ENCODE data around the gene HS3ST4.
"Not testable (repeated sequence)": the region's sequence is repeated elsewhere in the genome, so short reads cannot be mapped to it uniquely, and the experiment has no call there.

Gene HS3ST4

DNA sequence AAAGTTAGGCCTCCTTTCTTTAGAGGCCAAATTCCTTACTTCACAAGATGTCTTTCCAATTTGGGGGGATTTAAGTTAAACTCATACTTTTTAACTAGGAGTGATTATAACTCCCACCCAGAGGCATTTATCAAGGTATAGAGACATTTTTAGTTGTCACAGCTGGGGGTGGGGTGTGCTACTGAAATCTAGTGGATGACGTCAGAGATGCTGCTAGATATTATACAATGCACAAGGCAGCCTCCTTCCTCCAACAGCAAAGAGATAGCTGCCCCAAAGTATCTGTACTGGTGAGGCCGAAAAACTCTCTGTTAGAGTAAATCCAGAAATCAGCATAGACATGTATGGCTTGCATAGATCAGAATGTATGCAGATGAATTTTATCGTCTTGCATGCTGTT is 324.0 kb downstream of the HS3ST4 start:
- DNase-seq: no peak

- no peak for DNase-seq
Observed at GRCh38 chr16:26016989-26017388, 325.2 kb downstream of the HS3ST4 start.

- no peak for DNase-seq
Observed at GRCh38 chr16:26019381-26020242, 327.9 kb downstream of the HS3ST4 start.

GRCh38 chr16:26026709-26027450 is 335.1 kb downstream of the HS3ST4 start:
- DNase-seq: no peak

- DNase-seq: no peak
Observed at GRCh38 chr16:26031286-26031685, 339.5 kb downstream of the HS3ST4 start.

DNA sequence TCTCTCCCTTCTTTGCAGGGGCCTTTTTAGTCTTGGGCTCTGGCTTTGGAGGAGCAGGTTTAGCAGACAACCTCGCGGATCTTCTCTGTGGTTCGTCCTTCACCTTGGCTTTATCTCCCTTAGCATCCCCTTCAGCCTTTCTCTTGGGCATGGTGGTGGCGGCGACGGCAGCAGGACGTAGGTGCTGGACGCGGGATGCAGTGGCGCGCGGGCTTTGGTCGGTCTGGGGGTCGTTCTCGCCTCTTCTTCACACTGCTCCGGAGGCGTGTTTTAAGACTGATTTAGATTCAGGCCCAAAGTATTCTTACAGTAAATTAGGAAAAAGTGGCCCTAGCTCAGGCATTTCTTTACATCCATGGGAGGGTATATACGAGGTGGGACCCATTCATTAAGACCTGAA is 340.9 kb downstream of the HS3ST4 start:
- not testable (repeated sequence) for DNase-seq

DNA sequence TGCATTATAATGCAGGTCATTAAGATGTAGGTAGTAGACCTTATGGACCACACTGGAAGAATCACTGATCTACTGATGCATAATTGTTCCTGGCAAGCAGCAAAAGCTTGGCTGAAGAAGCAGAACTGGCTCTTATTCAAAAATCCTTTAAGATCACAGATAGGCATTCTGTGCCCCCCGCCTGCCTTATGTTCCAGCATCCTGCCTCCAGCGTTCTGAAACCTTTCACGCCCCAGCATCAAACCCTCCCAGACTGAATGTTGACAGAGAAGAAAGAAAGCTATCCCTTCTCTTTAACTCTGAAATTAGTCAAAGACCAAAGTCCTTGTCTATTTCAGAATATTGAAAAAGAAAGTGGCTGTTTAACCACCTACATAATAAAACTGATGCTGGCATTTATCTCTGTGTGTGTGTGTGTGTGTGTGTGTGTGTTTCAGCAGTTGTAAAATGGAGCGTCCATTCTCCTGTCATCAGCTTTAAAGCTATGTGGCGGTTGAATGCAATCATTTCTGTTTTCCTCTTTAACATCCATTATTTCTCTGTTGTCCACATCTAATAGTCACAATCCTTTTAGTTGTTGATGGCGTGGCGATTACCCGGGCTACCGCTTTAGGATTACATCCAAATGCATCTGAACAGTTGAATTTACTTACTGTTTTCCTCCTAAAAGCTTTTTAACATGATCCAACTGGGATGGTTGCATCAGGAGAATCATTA is 350.4 kb downstream of the HS3ST4 start:
- DNase-seq: no peak

- no peak for DNase-seq
Observed at GRCh38 chr16:26050472-26050871, 358.7 kb downstream of the HS3ST4 start.

GRCh38 chr16:26051063-26051462 is 359.3 kb downstream of the HS3ST4 start:
- DNase-seq: no peak

- DNase-seq: no peak
Observed at GRCh38 chr16:26053889-26054288, 362.1 kb downstream of the HS3ST4 start.

DNA sequence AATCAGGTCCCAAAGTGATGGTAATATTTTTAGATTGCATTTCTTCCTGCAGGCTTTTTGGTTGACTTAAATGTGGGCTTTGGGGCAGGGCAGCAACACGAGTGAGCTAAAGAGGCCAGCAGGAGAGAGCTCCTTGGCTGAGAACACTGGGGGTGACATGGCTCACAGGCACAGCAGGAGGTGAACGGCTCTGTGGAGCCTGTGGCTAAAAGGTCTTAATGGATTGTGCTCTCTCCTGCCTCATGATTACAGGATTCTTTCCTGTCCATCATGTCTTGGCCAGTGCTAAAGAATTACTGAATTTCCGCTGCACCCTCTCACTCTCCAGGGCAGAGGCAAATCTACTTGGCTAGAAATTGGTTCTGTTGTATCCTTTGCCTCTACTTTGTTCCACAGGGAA is 366.6 kb downstream of the HS3ST4 start:
- DNase-seq: no peak

GRCh38 chr16:26070302-26071100 is 378.7 kb downstream of the HS3ST4 start:
- DNase-seq: no peak

DNA sequence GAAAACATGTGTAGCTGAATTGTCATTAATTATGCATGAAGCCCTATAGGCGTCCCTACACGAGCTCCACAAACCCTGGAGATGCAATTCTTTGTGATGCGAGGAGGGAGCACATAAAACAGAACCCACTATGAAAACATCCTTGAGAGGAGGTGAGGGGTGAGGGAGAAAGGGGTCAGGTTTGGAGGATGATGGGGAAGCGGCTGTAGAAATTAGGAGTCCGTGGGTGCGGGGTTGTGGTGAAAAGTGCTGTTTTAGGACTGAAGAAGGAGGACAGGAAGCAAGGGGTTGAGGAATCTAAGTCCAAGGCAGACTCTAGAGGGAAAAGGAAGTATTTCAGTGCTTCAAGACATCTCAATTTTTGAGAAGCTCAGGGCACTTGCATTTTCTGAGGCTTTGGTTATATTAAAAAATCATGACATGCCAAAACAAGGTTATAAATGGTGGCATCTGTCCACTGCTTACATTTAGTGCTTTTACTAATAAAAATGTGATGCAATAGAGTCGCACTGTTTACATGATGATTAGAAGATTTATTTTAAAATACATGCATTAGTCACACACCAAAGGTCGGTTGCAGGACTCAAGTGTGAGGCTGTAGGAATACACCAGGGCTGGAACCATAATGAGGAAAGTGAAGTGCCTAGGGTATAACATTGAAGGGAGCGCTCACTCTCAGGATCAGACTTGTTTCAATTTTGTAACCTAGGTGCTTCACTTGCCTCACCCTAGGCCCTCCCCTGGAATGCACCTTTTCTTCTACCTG is 379.5 kb downstream of the HS3ST4 start:
- DNase-seq: no peak

DNA sequence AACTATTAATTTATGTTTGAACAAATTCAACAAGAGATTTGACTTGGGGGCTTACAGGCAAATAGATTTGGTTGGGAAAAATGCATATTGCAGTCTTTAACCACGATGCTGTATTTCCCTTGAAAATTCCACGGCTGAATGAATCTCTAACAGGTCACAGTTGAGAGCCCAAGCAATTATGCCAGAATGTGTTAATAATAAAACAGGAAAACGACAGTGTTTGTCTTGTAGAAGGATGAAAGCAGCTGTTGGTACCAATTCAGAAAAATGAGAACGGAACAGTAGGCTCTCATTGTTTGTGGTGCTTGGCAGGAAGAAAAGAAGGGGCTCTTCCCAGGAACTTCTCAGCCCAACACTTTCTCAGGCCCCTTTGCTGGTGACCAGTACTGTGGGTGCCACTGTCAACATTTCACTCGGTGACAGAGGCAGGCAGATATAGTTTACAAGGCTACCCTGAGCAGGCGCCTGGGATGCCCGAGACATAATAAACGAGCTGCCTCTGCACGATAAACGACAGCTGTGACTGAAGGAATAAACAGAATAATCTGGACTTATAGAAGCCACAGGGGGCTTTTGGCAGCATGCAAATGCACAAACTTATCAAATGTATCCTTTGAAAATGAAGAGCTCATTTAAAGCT is 387.1 kb downstream of the HS3ST4 start:
- DNase-seq: no peak

GRCh38 chr16:26087091-26087490 is 395.3 kb downstream of the HS3ST4 start:
- DNase-seq: no peak

GRCh38 chr16:26091511-26091910 is 399.8 kb downstream of the HS3ST4 start:
- DNase-seq: no peak

- DNase-seq: not testable (repeated sequence)
Observed at GRCh38 chr16:26098206-26098605, 406.4 kb downstream of the HS3ST4 start.

- no peak for DNase-seq
Observed at GRCh38 chr16:26102369-26102768, 410.6 kb downstream of the HS3ST4 start.

DNA sequence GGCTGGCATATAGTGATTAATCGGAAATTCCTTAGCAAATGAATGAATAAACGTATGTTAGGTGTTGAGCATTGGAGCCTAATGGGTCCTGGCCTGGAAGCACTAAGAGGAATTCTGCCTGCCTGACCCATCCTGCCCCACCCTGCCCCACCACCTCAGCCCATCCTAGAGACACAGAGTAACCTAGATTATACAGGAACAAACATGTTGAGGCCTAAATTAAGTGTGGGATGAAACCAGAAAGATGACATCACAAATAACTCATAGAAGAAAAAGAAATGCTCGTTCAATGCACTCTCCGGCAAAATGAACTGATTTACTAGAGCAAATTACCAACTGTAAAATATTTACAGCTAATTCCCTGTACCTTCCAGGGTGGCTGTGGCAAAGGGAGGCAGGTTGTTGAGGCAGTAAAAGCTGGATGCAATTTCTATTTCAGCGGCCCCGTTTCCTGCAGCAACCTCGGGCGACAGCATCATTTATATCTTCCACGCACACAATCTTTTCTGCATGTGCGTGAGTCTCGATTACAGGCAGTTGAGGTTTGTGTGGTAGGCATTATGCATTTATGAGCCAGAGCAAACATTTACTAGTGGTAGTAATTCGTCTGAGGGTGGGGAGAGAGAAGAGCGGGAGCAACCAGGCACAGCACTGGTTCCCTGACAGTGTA is 417.2 kb downstream of the HS3ST4 start:
- DNase-seq: no peak

DNA sequence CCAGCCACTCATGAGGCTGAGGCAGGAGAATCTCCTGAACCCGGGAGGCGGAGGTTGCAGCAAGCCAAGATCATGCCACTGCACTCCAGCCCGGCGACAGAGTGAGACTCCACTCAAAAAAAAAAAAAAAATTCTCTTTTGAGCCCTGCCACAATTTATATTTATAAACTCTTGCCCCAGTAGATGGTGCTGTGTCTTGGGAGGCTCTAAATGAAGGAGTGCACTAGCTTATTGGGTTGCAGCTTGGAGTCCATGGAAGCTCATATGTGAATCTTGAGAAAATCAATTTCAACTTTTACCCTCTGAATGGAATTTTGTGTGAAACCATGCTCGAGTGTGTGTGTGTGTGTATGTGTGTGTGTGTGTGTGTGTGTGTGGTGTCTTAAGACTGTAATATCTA is 420.1 kb downstream of the HS3ST4 start:
- DNase-seq: no peak

DNA sequence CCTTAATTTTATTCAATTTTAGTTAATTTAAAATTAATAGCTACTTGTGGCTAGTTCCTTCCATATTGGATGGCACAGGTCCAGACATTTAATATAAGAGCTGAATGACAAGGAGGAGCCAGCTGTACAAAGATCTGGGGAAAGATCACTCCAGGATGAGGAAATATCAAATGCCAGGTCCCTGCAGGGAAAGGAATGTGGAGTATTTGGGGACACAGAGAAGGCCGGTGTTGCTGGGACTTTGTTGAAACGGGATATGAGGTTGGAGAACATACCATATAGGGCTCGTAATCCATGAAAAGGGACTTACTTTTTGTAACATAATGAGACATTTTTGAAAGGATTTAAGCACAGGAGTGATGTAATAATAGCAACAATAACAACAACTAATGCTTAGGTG is 426.8 kb downstream of the HS3ST4 start:
- no peak for DNase-seq

All from NCI-H345 (cell line).